ENCODE results near the gene DZANK1. TPM values are rescaled to one million over a fixed set of nuclear protein-coding genes. Genes with fewer than 3 reads are reported as not detected.
"Not testable (repeated sequence)": the region's sequence is repeated elsewhere in the genome, so short reads cannot be mapped to it uniquely, and the experiment has no call there.

The DZANK1 gene
- total RNA-seq, 1 donor from 2014 or later: 1.9 TPM

- no peak for TF ChIP-seq CTCF (IDR thresholded peaks at IDR 0.05)
- Mint-ChIP-seq H3K27me3 (ENCODE audit: unreplicated experiment) (no peaks in the 10 kb centered on the region), H3K27ac (ENCODE audit: unreplicated experiment) (no peak overlapping the region), H3K4me3 (ENCODE audit: unreplicated experiment) (no peak overlapping the region), H3K36me3 (ENCODE audit: unreplicated experiment) (no peaks in the 10 kb centered on the region), H3K9me3 (ENCODE audit: unreplicated experiment) (no peaks in the 10 kb centered on the region), H3K4me1 (ENCODE audit: unreplicated experiment) (no peaks in the 10 kb centered on the region)
- DNase-seq (ENCODE audit: extremely low spot score, unreplicated experiment): peak; percentile 66
Measured at GRCh38 chr20:18405826-18406225, 61.0 kb downstream of the DZANK1 start.

GRCh38 chr20:18404172-18404571, 62.7 kb downstream of the DZANK1 start:
- no peak for DNase-seq (ENCODE audit: extremely low spot score, unreplicated experiment)
- Mint-ChIP-seq H3K9me3 (ENCODE audit: unreplicated experiment) (no peaks in the 10 kb centered on the region), H3K36me3 (ENCODE audit: unreplicated experiment) (peaks cover 4% of the 10 kb centered on the region)

GRCh38 chr20:18403269-18403668, 63.6 kb downstream of the DZANK1 start:
- DNase-seq (ENCODE audit: extremely low spot score, unreplicated experiment): no peak
- H3K4me1 Mint-ChIP-seq (ENCODE audit: unreplicated experiment): no peaks in the 10 kb centered on the region
- no peak overlapping the region for H3K4me3 Mint-ChIP-seq (ENCODE audit: unreplicated experiment)
- no peak overlapping the region for H3K27ac Mint-ChIP-seq (ENCODE audit: unreplicated experiment)
- H3K27me3 Mint-ChIP-seq (ENCODE audit: unreplicated experiment): no peaks in the 10 kb centered on the region
- H3K36me3 Mint-ChIP-seq (ENCODE audit: unreplicated experiment): peaks cover 4% of the 10 kb centered on the region
- no peaks in the 10 kb centered on the region for H3K9me3 Mint-ChIP-seq (ENCODE audit: unreplicated experiment)
- no peak for TF ChIP-seq CTCF (IDR thresholded peaks at IDR 0.05)

More at GRCh38 chr20:18404172-18404571, 62.7 kb downstream of the DZANK1 start:
- no peaks in the 10 kb centered on the region for H3K27me3 Mint-ChIP-seq (ENCODE audit: unreplicated experiment)
- no peak overlapping the region for H3K27ac Mint-ChIP-seq (ENCODE audit: unreplicated experiment)
- no peak for TF ChIP-seq CTCF (IDR thresholded peaks at IDR 0.05)
- no peaks in the 10 kb centered on the region for H3K4me1 Mint-ChIP-seq (ENCODE audit: unreplicated experiment)
- no peak overlapping the region for H3K4me3 Mint-ChIP-seq (ENCODE audit: unreplicated experiment)

DNA sequence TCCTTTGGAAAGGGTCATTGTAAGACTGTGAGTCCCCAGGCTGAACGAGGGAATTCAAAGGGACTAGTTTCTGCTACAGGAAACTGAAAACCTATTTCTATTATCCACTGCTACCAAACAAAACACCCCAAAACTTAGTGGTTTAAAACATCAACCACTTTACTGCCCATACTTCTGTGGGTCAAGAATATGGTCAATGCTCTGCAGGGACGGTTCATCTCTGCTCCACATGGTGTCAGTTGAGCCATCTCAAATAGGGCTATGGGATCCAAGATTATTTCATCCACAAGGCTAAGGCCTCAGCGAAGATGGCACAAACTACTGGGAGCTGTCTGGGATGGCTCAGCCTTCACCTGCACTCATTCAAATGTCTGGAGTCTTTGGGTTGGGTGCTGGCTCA, 65.5 kb downstream of the DZANK1 start:
- no peak overlapping the region for H3K27ac Mint-ChIP-seq (ENCODE audit: unreplicated experiment)
- no peaks in the 10 kb centered on the region for H3K4me1 Mint-ChIP-seq (ENCODE audit: unreplicated experiment)
- peaks cover 4% of the 10 kb centered on the region for H3K36me3 Mint-ChIP-seq (ENCODE audit: unreplicated experiment)

GRCh38 chr20:18400460-18400859, 66.4 kb downstream of the DZANK1 start:
- DNase-seq (ENCODE audit: extremely low spot score, unreplicated experiment): peak; percentile 44
- Mint-ChIP-seq H3K27me3 (ENCODE audit: unreplicated experiment) (no peaks in the 10 kb centered on the region), H3K27ac (ENCODE audit: unreplicated experiment) (no peak overlapping the region), H3K36me3 (ENCODE audit: unreplicated experiment) (peaks cover 4% of the 10 kb centered on the region), H3K9me3 (ENCODE audit: unreplicated experiment) (no peaks in the 10 kb centered on the region), H3K4me1 (ENCODE audit: unreplicated experiment) (no peaks in the 10 kb centered on the region), H3K4me3 (ENCODE audit: unreplicated experiment) (no peak overlapping the region)
- no peak for TF ChIP-seq CTCF (IDR thresholded peaks at IDR 0.05)

More for the DNA sequence above, 65.5 kb downstream of the DZANK1 start:
- Mint-ChIP-seq H3K27me3 (ENCODE audit: unreplicated experiment) (no peaks in the 10 kb centered on the region), H3K9me3 (ENCODE audit: unreplicated experiment) (no peaks in the 10 kb centered on the region), H3K4me3 (ENCODE audit: unreplicated experiment) (no peak overlapping the region)
- no peak for TF ChIP-seq CTCF (IDR thresholded peaks at IDR 0.05)
- DNase-seq (ENCODE audit: extremely low spot score, unreplicated experiment): peak; percentile 21

- H3K9me3 Mint-ChIP-seq (ENCODE audit: unreplicated experiment); H3K36me3 Mint-ChIP-seq (ENCODE audit: unreplicated experiment); H3K27ac Mint-ChIP-seq (ENCODE audit: unreplicated experiment); H3K4me3 Mint-ChIP-seq (ENCODE audit: unreplicated experiment); H3K4me1 Mint-ChIP-seq (ENCODE audit: unreplicated experiment); H3K27me3 Mint-ChIP-seq (ENCODE audit: unreplicated experiment): not testable (repeated sequence)
- DNase-seq (ENCODE audit: extremely low spot score, unreplicated experiment): peak; percentile 57
Measured at GRCh38 chr20:18398713-18399112, 68.1 kb downstream of the DZANK1 start.
